Measurements from ENCODE around the gene KCNRG. TPM values are rescaled to one million over a fixed set of nuclear protein-coding genes. Genes with fewer than 3 reads are reported as not detected.

KCNRG gene
- total and polyA plus RNA-seq, 5 donors = 0.27 to 0.45 (median 0.36) TPM

Small RNAs within 50 kb of the gene (microRNA-seq; reads per million reads assigned to microRNA genes)
- gene MIR15A = 1,202 to 1,217 reads per million in 2 donors
- 730 to 865 reads per million in 2 donors for gene MIR16-1
- gene MIR3613 = 15.6 to 46.6 reads per million in 2 donors

Other genes with a start within 250 kb of the KCNRG start
- 10 to 100 TPM; 45.5 to 59.1 (median 56.5) TPM for gene KPNA3, start 222.8 kb upstream of the KCNRG start, total RNA-seq
- 30.0 TPM for gene KPNA3, start 222.8 kb upstream of the KCNRG start, polyA plus RNA-seq
- gene SPRYD7, start 79.1 kb upstream of the KCNRG start, total RNA-seq = 10 to 100 TPM in 3 of 4 donors, 1 to 10 TPM in 1; 9.8 to 12.0 (median 11.5) TPM
- 13.9 TPM for gene SPRYD7, start 79.1 kb upstream of the KCNRG start, polyA plus RNA-seq
- gene TRIM13, start 18.4 kb upstream of the KCNRG start, total RNA-seq = 10 to 100 TPM; 18.2 to 25.4 (median 21.8) TPM
- gene TRIM13, start 18.4 kb upstream of the KCNRG start, polyA plus RNA-seq = 14.0 TPM